NCI-H2171 (cell line): Measurements from ENCODE around the gene KIF5C.

ENCODE experiments used
- DNase-seq: peaks from one replicate; lab custom pipeline; 2025; lab: John Stamatoyannopoulos, UW

Gene KIF5C

DNA sequence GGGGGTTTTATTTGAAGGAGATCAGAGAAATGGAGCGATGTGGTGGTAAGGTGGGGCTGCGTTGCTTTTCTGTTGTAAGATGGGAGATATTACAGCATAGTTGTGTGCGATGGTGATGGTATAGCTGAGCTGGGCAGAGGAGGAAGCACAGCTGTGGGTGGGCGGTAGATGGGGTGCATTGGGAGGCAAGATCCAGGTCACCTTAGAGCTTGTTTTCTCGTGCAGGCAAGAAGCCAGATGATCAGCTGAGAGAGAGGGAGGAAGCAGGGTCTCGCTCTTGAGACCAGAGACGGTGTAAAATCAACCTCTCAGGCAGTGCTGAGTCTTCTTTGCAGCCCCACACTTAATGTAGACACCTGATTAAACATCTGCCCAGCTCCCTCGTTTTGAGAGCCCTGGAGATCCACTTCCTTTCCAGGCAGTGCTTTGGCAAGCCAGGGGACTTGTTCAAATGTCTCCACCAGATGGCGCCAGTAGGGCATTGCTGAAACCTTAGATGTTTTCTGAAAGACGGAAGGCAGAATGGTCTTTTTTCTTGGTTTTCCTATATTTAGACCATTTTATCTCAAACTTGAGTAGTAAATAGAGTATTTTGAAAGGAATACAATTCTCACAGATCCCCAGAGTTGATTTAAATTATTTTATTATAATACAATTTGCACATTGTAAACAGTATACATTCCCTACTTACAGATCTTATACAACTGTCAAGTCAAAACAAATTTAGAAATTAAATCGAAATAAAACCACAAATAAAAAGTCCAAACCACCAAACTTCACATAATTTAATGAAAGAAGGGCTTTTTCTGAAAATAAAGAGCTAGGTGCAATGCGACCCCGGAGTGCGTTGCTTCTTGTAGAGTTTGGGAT, 142.3 kb downstream of the KIF5C start:
- peak; percentile 84 for DNase-seq

DNA sequence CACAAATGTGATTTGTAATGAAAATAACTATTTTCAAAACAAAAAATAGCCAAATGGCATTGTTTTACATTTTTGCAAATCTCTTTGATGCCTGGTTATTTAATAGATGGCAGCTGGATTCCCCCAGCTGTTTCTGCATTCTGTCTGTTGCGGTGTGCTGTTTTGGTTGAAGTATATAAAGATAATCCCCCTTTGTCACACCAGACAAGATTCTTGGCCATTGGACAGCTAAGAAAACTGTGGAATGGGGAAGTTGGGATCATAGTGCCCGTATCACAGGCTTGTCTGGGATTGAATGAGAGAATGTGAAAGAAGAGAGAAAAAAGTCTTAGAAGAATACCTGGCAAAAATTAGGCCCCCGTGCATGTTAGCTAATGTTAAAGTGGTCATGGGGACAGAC, 144.0 kb downstream of the KIF5C start:
- DNase-seq: no peak

DNA sequence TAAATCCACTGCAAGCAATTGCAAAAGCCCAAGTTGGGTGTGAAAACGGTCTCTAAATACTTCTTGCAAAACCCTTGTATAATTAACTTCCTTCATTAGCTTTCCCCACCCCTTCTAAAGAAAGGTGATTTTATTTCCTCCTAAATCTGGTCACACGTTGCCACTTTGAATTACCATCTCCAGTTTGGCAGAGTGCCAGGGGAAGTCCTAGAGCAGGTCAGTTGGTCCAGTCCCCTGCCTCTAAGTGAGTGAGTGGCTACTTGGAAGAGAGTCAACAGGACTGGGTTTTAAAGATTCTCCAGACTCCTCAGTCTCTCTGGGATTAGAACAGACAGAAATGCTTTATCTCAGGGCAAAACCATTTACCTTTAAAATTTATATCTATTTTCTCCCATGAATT, 144.7 kb downstream of the KIF5C start:
- no peak for DNase-seq

DNA sequence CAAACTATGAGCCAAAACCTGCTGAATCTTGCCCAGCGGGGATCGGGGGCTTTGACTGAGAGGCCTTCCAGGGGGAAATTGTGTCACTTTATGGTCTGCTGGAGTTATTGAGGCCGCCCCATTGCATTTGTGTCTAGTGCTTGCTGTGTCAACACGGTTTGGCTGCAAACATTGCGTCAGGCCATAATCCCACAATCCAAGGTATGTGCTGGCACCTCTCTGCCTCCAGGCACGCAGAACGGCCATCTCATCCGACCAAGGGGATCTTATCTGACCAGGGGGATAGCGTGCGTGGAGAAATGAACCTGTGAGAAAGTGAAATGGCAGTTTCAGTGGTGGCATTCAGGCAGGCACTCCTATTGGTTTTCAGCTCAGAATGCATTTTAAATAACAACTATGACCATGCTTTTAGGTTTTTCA, 145.4 kb downstream of the KIF5C start:
- DNase-seq: no peak

DNA sequence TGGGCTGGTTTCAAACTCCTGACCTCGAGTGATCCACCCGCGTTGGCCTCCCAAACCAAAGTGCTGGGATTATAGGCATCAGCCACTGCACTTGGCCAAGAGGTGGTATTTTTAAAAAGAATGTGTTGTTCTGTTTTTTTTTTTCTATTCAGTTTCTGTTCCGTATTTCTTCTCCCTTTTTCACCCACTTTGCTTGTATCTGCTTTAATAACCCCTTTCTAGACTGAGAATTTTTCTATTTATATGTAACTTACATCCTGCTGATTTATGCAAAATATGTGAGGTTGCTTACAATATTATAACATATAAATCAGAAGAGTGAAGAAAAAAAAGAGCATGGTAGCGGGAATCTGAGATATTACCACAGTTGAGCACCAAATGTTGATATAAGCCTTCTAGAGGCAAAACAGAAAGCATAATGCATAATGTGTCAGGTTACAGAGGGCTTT, 146.3 kb downstream of the KIF5C start:
- DNase-seq: no peak

DNA sequence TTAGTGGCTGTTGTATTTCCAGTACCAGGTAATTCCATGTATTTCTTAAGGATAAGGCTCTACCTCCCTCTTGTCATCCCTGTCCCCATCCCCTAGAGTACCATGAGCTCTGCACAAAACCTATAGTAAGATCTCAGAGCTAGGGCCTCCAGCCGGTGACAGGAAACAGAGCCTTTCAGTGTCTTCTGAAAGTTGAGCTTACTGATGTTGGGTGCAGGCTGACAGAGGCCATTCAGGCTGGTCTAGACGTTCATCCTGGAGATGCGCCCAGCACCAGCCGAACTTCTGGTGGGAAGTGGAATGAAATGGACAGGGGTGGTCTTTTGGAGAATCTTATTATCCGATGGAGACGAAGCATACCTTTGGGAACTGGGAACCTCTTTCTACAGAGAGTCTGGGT, 146.7 kb downstream of the KIF5C start:
- no peak for DNase-seq

DNA sequence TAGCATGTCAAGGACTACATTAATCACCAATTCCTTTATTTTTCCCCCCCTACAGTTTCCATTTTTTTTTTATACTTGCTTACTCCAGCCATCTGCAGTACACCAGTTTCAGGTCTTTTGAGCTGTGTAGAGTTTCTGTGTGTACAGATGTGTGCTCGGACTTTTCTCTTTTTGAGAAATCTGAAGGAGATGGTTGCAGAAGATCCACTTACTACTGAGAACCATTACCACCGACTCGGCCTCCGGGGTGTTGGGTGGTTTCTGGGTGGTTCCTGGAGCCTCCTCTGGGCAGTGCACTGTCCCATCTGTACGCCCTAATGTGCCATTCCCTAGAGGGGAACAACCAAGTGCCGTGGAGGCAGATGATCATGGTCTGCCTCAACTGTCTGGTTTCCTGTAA, 148.1 kb downstream of the KIF5C start:
- no peak for DNase-seq

DNA sequence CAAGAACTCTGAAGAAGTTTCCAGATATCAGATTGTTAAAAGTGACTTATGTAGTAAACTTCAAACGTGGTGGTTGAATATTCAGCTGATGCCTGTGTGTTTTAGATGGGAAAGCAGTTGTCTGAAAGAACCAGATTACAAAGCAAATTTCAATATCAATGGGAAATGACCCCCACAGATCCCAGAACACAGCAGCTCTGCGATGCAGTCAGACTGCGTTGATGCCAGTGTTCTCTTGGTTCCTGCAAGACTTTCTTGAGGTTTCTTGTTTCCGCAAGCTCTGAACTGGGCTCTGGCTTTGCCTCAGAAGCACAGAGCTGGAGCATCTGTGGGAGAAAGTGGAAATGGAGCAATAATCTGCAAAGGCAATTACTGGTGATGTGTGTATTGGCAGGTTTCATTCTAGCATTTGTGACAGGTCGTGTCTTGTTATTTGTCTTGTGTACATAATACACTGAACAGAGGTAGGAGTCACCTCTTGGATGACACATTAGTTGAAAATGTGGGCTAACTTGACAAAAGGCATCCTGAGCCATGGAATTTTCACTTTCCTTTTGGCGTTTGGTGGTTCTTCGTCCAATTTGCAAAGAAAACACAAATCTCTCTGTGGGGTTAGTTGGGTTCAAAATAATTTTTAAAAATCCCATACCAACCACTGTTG, 152.7 kb downstream of the KIF5C start:
- no peak for DNase-seq

DNA sequence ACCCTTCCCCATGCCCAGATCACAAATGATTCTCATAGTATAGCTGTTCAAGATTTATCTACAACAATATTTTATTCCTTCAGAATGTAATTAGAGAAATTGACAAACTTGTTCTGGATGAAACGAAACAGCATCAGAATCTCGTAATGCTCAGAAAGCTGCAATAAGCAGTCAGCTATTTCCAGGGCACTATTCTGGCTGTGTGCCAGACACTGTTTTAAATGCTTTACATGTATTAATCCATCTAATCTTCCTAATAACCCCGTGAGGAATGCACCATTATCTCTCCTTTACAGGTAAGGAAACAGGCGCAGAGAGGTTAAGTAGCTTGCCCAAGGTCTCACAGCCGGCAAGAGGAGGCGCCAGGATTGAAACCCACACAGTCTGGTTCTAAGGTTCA, 153.3 kb downstream of the KIF5C start:
- DNase-seq: no peak

DNA sequence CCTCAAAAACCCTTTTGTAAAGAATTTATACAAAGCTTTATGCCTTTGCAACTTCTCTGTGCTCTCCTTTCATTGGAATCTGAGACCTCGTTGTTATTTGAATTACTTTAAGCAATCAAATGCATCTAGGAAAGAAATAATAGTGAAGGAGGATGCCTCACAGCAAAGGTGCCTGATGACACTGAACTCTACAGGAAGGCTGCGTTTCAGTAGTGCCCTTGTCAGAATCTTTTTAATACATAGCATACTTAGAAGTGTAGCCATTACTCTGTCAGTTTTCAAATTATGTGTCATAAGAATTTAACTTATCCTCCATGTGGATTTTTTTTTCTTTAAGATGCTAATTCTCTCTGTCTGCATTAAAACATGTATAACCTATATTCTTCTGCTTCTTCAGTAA, 153.9 kb downstream of the KIF5C start:
- DNase-seq: no peak

DNA sequence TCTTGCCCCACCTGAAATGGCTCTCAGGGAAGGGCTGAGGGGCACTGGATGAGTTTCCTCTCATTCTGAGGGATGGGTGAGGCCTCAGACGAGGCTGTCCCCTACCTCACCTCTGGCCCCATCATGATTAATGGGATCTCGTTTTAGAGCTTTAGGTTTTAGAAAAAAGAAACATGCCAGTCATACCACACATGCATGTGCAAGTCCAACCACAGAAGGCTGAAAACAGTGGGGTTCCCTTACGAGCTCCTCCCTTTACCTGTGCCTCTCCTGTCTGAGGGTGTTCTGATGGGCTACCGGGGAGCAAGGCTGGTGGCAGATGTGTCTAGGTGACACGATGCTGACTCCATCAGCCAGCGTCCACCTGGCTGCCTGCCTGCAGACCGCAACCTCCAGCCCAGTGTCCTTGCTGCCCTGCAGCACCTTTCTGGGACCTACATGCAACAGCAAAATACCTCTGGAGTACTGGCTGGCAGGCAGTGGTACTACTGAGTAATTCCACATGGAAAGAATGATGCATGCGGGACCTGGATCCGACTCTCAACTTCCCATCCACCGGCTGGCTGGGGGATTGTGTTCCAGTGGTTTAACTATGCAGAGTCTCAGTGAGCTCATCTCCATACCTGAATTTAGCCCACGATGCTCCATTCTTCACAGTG, 154.4 kb downstream of the KIF5C start:
- DNase-seq: no peak

DNA sequence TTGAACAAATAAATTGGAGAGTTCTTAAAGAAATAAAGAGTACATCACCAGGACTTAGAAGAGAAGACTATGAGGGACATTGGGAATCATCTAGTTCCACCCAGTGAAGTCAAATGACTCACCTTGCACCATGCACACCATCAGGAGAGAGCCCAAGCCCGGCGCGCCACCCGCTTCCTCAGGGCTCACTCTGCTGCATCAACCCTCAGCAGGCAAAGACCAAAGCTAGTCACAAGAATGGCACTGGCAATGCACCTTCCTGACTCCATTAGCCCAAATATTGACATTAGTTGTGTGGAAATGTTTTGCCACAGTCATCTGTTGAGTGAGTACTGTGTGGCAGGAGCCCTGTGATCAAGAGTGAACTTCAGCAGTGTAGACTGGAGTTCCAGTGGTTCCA, 156.4 kb downstream of the KIF5C start:
- no peak for DNase-seq

DNA sequence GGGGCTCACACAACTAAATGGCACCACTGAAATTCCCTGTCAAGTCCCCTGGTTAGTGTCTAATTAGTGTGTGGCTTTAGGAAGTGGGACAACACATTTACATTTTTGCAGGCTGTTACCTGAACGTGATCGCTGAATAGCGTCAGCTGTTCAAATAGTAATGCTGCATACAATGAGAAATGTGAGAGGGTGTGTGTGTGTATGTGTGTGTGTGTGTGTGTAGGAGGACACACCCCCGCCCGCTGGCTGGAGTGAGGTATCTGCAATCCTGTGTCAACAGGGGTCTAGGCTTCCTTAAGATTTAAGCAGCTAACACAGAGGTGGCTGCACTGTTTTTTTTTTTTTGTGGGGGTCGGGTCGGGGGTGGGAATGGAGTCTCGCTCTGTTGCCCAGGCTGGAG, 158.7 kb downstream of the KIF5C start:
- DNase-seq: no peak

DNA sequence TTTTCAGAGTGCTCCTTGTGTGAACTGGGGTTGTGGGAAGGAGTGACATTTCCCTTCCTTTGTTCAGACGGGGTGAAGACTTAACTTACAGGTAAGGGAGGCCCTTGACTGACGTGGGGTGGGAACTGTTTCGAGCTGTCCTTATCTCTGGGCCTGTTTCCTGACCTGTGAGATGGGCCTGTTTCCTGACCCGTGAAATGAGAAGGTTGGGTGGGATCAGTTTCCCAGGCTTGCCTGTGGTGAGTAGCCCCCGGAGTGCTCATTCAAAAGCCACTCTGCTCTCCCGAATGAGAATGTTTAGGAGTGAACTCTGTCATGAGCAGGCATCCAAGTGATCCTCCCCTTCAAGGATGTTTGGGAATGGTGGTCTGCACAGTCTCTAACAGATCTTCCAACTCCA, 159.4 kb downstream of the KIF5C start:
- DNase-seq: no peak

DNA sequence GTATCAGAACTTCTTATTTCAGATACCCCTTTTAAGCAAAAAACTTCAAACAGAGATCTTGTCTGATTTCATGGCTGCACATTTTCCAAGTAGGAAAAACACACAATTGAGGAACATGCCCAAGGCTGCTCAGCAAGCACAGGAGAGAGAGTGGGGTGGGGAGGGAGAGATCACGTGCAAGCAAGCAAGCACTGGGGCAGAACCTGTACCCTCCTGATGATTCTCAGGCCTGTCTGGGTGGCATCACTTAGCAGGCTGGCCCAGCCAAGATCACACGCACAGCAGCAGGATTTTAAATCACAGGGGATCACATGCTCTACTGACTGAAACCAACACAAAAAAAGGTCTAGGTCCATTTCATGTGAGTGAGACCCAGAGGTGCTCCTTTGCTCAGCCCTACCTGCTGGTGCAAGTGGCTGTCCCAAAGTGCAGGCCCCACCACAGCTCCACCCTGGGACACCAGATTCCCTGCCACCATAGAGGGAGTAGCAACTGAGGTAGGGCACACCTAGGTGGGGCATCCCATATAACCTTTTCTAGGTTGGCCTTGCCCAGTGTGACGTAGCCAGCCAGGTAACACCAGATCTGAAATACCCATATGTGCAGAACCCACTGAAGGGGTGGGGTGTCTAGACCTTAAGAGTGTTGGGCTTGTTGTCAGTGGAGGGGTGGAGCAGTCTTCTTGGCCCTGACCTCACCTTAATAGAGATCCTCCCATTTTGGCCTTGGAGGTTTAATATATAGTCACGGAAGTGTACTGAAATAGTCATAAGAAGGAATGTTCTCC, 161.7 kb downstream of the KIF5C start:
- DNase-seq: no peak

DNA sequence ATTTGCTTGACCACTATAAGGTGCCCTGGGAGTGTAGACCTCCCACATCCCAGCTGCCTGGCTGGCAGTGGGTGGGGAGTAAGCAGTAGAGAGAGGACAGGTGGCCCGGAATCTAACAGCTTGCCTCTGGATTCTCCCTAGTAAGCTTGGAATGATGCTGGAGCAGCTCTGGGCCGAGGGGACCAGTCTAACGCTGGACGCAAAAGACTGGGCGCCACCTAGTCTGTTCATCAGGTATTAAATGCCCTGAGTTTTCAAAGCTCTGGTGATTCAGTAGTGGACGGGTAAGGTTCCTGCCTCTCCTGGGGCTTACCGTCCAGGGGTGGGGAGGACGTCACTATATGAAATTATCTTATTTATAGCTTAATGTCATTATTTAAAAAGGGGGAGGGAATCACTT, 162.8 kb downstream of the KIF5C start:
- DNase-seq: no peak

DNA sequence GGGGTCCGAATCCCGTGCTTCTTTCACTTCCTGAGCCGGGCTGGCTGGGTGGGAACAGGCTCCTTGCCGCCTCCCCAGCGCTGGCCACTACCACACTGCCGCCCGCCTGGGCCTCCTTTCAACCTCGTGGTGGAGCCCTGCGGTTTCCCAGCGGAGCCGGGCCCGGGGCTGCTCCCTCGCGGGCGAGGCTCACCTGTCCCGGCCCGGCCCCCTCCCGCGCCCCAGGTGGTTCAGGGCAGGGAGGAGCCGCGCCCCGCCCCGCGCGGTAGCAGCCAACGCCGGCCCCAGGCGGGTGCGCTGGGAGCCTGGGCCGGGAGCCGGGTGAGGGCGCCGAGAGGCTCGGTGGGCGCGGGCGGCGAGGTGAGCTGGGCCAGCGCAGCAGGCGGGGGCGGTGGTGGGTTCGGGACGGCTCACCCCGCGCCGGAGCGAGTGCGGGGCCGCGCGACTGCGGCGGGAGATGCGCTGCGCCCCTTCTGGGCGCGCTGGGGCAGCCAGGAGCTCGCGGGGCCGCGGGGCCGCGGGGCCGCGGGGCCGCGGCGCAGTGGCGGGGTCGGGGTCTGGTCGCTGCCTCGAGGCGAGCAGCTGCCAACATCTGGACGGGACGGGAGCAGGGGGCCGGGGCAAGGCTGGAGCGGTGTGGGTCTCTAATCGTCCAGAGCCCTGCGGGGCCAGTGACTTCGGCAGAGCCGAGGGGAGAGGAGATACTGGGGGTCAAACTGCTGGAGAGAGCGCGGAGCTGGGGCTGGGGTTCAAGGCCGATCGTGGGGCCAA, 163.6 kb downstream of the KIF5C start, which contains the start of gene LYPD6B:
Gene LYPD6B (plus strand): TSS at position 258 of the 771 bp plus-strand sequence. CDS start 92,250 bp downstream, outside the sequence.
- peak; percentile 47 for DNase-seq

DNA sequence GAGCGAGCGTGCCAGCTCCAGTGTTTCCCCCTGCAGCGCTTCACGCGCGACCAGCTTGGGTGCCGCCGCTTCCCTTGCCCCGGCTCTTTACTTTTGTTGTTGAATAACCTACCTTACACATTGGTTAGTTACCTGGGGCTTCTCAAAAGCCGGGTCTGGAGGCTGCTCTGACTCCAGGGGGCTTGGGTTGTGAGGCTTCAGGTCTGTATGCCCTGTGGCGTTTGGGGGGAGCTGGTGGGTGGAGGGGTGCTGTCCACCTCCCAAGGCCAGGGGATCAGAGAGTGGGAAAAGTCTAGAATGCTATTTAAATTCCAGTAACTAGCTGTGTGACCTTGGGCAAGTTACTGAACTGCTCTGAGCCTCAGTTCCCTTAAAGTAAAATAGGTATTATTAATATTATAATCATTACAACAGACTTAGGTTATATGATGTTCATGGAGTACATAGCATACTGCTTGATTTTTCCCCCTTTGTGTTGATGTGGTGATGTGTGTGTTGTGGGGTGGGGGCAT, 164.2 kb downstream of the KIF5C start:
- DNase-seq: no peak

DNA sequence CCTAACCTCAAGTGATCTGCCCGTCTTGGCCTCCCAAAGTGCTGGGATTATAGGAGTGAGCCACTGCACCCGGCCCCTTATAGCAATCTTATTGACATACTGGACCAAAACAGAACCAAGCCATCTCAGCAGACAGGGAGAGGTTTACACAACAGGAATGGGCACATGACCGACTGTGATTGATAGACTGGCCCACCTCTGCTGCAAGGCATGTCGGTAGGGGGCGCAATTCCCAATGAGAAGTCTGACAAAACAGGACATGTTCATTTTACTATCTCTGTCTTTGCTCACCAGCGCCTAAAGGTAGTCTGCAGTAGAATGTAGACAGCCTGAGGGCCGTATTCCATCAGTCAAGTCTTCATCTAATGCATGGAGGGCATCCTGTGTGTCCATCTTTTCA, 165.4 kb downstream of the KIF5C start:
- no peak for DNase-seq

DNA sequence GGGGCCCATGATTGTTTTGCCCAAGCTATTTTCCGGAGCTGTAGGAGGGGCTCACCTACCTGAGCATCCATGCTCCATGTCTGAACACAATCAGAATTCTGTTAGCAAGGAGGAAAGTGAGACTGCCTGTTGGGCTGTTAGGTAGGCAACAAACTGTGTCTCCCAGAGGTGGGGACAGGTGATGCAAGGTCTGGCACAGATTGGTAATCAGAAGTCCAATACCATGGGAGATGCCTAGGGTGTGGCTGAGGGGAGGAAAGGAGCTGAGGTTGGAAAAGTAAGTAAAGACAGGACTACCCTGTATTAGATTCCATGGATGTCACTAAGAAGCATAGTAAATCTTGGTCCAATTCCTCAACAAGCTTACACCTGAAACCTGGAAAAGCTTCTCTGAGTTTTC, 166.5 kb downstream of the KIF5C start:
- DNase-seq: no peak

DNA sequence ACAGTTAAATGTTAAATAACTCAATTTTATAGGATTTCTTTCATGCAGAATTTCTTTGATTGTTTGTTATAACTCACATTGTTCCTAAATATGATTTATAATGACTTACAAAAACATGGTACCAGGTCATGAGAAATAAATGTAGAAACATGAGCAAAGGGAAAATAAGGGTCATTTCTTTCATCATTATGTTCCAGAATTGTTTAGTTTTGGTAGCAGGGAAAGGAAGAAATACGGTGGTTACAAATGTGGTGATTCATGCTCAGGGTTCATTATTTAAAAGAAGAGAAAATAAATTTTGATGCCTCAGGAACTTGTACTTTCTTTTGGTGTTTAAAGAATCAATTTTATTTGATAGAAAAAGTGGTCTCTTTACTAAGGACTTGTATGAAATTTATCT, 167.9 kb downstream of the KIF5C start:
- DNase-seq: no peak
